NCI-H1694 treated with DMSO at 0.1 percent for 48 hours (cell line): Measurements from ENCODE around the gene PLA2G6.
A peak's percentile ranks its signal among the peaks of the same experiment; 100 is the strongest.

Experiments
- DNase-seq: peaks from one replicate; lab custom pipeline; 2025; lab: John Stamatoyannopoulos, UW

PLA2G6 gene

GRCh38 chr22:38181453-38182200 lies at the start of gene PLA2G6:
PLA2G6 (minus strand) TSS chr22:38181830; CDS start chr22:38169426, 12,404 bp downstream.
- peak; percentile 93 for DNase-seq

- no peak for DNase-seq
These were observed 49.3 kb upstream of the PLA2G6 start for GRCh38 chr22:38230916-38231315.

GRCh38 chr22:38230108-38230825 lies 48.6 kb upstream of the PLA2G6 start:
- DNase-seq: peak; percentile 52

- DNase-seq: no peak
These were observed 47.5 kb upstream of the PLA2G6 start for GRCh38 chr22:38228873-38229740.

- DNase-seq: no peak
These were observed 46.8 kb upstream of the PLA2G6 start for GRCh38 chr22:38228326-38228872.

- no peak for DNase-seq
These were observed 45.4 kb upstream of the PLA2G6 start for GRCh38 chr22:38226853-38227649.

GRCh38 chr22:38223289-38223960 lies 41.8 kb upstream of the PLA2G6 start:
- DNase-seq: no peak

- no peak for DNase-seq
These were observed 41.1 kb upstream of the PLA2G6 start for GRCh38 chr22:38222797-38223119.

- no peak for DNase-seq
These were observed 40.5 kb upstream of the PLA2G6 start for GRCh38 chr22:38221908-38222796.

- no peak for DNase-seq
These were observed 39.8 kb upstream of the PLA2G6 start for GRCh38 chr22:38221407-38221806.

- DNase-seq: no peak
These were observed 39.2 kb upstream of the PLA2G6 start for GRCh38 chr22:38220653-38221386.

GRCh38 chr22:38220163-38220562 lies 38.5 kb upstream of the PLA2G6 start:
- peak; percentile 38 for DNase-seq

- peak; percentile 47 for DNase-seq
These were observed 38.0 kb upstream of the PLA2G6 start for GRCh38 chr22:38219632-38220031.

GRCh38 chr22:38218661-38219622 lies 37.3 kb upstream of the PLA2G6 start:
- DNase-seq: no peak

- DNase-seq: no peak
These were observed 33.8 kb upstream of the PLA2G6 start for GRCh38 chr22:38215156-38216038.

GRCh38 chr22:38214302-38215056 lies 32.8 kb upstream of the PLA2G6 start:
- no peak for DNase-seq
